Subcutaneous adipose tissue (tissue), 4 donors: ENCODE results near the gene PTPN14. TPM values are rescaled to one million over a fixed set of nuclear protein-coding genes. Genes with fewer than 3 reads are reported as not detected.

Experiments used
- CTCF ChIP-seq: fragments of 450-650 bp; IDR thresholded peaks from one replicate; pipeline ENCODE4 v1.5.1; 2016; ENCODE audit warnings: low read depth, mild to moderate bottlenecking, control low read depth, antibody characterized with exemption, moderate library complexity
- total RNA-seq, 4 donors: library from RNA; depleted of rRNA; stranded (reverse); fragments of >200 nt; gene quantifications; one replicate each; pipeline ENCODE4 v1.1.0, GENCODE V29; 2016

The PTPN14 gene
- total RNA-seq, 4 donors from 2014 or later = 13.1 to 39.2 (median 30.0) TPM

GRCh38 chr1:214330715-214331114 is 220.7 kb downstream of the PTPN14 start:
- TF ChIP-seq CTCF = no peak

- no peak for TF ChIP-seq CTCF
These were observed 221.2 kb downstream of the PTPN14 start for GRCh38 chr1:214330222-214330621.

GRCh38 chr1:214329470-214330220 is 221.8 kb downstream of the PTPN14 start:
- TF ChIP-seq CTCF = no peak

- no peak for TF ChIP-seq CTCF
These were observed 222.5 kb downstream of the PTPN14 start for GRCh38 chr1:214328770-214329469.

GRCh38 chr1:214327514-214327913 is 223.9 kb downstream of the PTPN14 start:
- no peak for TF ChIP-seq CTCF

- TF ChIP-seq CTCF = no peak
These were observed 225.0 kb downstream of the PTPN14 start for GRCh38 chr1:214326406-214326805.

GRCh38 chr1:214324896-214325800 is 226.3 kb downstream of the PTPN14 start:
- no peak for TF ChIP-seq CTCF
